NK-92 (cell line): ENCODE data around the gene NEDD4L.
"Not testable (repeated sequence)": the region's sequence is repeated elsewhere in the genome, so short reads cannot be mapped to it uniquely, and the experiment has no call there.

ENCODE experiments used
- DNase-seq: peaks from one replicate; lab custom pipeline; 2025; ENCODE audit not compliant: unreplicated experiment; lab: John Stamatoyannopoulos, UW

Gene NEDD4L

DNA sequence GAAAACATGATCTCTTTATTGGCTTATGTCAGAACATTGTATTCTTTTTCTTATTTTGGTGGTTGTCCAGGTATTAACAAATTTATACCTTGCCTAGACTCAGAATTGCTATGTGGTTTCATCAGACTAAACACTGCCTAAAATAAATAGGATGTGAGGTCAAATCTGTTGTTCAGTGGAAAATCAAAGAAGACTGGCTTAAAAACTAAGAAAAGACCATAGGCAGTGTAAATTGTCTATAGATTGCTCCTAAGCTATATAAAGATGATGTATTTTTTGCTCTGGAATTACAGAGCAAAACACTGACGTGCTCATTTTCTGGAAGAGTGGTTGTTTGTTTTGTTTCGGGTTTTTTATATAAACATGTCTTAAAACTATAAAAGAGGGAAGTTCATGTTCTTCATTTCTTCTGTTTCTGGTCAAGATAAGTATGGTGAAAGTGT, 318.8 kb downstream of the NEDD4L start:
- DNase-seq: no peak

DNA sequence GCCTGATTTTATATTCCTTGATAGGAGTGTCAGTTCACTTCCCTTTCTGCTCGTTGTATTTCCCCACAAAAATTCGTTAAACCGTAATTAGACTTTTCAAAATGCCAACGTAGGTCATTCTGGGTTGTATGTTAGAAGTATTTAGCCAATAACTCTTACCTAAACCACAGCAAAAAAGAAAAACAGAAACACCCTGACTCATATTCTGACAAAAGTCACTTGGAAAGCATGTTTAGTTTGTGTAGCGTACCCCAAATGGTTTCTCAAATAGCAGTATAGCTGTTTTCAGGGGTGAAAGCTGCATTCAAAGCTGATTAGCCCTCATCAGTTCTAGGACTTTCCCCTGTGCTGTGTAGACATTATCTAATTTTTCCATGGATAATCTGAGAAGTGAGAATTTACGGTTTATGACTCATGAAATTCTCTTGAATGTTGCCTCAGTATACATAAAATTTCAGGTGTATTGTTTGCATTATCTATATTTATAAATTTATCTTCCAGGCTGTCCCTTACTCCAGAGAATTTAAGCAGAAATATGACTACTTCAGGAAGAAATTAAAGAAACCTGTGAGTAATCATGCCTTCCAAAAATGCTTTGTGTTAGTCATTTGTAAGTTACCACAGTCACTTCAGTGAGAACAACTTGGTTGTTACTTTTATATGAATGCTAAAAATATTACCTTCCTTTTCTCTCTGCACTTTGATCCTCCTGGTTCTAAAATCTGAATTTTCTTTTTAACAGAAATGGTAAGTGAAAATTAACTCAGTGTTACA, 319.9 kb downstream of the NEDD4L start:
- DNase-seq: no peak

DNA sequence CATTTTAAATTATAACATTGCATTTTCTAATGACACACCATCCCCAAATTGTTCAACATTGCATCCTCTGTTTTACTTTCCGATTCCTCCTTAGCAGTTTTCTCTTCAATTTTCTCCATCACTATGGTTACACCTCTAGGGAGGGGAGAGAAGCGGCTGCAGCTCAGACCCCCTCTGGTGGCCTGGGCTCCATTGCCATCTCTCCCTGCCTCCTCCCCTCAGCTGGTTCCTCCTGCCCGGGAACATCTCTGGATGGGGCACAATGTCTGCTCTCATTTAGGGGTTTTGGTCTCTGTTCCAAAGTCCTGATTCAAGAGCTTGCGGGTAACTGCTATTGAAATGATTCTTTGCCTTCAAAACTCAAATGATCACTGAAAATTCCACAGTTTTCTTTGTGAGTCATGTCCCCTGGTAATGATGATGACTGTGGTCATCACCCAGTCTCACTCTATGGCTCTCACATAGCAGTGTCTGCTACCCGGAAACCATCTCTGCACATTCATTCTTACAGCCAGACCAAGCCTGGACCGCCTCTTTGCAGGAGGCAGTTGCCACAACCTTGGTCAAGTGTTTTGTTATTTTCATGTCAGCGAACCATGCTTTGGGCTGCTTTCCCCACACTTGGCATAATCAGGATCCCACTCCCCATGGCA, 321.0 kb downstream of the NEDD4L start:
- no peak for DNase-seq

DNA sequence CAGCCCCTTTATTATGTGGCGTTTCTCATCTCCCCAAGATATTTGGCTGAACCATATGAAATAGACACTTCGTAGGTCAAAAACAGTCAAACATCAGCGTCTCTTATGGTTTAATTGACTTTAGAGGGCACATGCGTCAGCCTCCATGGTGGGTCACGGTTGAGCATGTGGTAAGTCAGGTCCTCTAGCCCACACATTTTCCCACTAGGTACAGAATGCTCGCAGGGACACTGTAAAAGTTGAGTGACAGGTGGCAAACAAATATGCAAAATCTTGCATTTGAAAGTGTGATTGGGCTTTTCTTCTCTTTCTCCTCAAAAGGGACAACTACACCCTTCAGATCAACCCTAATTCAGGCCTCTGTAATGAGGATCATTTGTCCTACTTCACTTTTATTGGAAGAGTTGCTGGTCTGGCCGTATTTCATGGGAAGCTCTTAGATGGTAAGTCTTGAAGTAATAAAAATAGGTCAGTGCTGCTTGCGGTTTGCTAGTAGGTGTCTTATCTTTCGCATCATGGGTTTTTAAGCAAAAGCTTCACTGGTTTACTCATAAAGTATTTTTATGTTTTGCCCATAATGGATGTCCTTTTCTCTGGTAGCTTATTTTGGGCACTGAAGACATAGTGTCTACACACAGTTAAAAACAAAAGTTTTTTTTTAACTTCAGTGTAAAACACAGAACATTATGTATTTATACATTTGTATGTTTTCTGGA, 323.6 kb downstream of the NEDD4L start:
- no peak for DNase-seq

DNA sequence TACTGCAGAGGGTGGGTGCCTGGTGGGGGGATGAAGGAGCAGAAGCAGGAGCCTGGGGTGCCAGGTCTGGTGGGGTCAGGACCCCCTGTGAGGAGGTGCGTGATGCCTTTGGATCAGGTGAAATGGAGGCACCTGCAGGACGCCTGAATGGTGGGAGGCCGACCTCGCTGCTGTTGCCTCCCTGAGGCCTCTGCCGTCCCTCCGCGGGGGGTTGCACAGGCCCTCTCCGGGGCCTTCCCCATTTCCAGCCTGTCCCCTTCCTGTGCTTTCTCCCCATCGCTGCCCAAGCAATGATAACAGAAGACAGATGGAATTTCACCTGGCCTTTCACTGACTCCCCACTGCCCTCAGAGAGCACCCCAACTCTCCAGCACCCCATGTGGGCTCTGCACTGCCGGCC, 325.6 kb downstream of the NEDD4L start:
- no peak for DNase-seq

DNA sequence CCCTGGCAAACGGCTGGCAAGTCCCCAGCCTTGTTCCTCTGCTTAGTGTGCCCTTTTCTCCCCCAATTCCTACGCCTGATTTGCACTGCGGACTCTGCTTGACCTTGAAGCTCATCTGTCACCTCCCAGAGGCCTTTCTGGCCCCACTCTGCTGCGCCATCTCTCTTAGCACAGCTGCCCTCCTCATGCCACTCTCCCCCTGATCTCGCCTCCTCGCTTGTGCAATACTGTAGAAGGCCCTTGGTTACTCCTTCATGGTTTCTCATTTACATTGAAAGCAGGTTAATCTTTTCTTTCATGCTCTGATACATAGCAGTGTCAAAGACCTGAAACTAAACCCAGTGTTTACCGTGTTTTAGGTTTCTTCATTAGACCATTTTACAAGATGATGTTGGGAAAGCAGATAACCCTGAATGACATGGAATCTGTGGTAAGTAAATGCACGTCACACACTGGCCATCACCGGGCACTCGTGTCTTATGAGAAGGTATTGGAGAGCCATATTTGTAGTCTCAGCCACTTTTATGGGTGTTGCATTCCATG, 326.1 kb downstream of the NEDD4L start:
- no peak for DNase-seq

DNA sequence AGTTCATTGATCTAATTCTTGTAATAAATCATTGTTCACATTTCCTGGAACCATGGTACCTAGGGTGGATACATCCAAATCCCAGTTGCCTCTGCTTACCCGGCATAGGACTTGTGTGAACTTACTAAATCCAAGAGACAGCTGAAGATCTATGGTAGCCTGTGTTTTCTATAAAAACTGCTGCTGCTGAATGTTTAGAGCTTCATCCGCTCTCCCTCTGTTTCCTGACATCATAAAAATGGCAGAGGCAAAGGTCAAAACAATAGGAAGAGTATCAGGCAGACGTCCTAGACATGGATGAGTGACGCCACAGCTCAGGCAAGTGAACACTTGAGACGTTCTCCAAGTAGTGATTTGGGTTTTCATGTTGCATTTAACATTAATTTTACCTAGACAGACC, 326.6 kb downstream of the NEDD4L start:
- DNase-seq: no peak

DNA sequence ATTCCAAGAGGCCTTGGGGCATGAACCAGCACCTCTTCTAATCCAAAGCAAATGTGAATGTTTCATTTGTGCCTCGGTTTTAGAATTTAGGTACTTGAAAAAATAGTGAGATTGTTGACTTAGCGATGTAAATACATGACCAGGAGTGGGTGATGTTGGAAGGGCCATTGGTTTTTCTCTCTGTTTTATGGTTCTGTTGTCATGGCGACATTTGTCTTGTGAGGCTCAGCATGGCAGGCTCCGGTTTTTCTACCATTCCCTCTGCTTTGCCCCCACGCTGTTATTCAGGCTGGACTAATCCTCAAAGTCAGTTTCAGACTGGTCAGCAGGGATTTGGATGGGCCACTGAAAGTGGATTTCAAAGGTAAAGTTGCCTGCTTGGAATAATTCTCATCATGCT, 329.5 kb downstream of the NEDD4L start:
- no peak for DNase-seq

DNA sequence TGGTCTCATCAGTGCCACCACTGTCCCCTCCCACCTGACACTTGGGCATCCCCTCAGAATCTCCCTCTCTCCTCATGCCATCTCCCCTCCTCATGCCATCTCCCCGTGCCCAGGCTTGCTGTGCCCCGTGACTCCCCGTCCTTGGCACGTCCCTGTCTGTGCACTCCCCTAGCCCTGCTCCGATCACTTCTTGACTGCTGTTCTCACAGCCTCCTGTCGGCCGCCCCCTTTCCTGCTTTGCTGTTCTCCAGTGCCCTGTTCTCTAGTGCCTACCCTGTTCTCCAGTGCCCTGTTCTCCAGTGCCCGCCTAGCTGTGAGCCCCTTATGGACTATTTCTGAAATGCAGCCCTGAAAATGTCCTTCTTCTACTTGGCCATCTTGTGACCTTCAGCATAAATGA, 331.0 kb downstream of the NEDD4L start:
- no peak for DNase-seq

DNA sequence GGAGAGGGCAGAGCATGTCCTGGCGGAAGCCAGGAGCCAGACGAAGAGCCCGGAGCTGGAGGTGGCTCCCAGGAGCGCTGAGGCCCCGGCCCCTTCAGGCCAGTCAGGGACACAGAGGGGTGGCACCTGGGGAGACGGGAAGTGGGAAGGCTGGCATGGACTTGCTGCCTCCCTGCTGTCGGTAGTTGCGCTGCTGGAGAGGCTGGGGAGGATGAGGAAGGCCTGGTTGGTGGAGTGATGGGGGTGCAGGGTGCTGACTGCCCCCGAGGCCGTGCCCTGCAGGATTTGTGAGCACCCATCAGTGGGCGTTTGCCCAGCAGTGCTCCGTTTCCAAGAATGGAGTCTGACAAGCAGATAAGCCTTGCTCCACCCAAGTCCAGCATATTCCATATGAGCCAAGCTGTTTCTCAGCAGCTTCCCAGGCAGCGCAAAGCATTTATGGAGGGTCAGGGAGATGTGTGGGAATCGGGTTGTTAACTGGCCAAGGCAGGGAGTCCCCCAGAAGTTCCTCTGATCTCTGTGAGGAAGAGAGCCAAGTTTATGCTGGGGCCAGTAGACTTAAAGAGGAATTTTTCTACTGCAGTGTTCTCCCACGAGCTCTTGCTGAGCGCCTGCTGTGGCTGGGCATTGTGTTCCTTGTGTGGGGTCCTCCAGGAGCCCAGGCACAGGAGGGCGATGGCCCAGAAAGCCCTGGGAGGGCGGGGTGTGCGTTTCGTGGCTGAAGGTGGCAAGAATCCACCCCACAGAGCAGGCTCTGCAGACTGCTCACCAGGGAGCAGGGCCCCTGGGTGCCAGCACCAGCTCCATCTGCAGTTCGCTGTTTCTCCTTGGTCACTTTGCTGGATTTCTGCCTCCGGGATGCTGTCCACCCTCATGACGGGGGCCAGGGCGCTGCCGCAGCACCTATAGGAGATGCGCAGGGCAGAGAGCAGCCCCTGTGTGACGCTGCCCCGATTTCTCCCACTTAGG, 334.7 kb downstream of the NEDD4L start:
- DNase-seq: no peak

DNA sequence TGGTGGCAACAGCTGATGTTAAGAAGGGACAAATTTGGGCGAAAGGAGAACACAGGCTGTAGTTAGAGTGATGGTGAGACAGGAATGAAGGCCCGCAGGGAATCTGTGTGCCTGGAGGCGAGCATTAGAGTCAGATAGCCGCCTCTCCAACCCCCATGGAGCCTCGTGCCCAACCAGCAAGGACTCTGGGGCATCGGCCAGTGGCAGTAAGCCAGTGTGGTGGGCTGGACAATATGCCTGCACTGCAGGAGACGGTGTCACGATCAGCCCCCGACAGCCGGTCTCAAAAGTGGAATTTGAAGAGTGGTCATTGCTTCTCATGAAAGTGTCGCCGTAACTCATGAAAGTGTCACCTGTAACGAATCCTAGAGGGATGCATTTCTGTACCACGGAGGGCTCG, 335.4 kb downstream of the NEDD4L start:
- no peak for DNase-seq

DNA sequence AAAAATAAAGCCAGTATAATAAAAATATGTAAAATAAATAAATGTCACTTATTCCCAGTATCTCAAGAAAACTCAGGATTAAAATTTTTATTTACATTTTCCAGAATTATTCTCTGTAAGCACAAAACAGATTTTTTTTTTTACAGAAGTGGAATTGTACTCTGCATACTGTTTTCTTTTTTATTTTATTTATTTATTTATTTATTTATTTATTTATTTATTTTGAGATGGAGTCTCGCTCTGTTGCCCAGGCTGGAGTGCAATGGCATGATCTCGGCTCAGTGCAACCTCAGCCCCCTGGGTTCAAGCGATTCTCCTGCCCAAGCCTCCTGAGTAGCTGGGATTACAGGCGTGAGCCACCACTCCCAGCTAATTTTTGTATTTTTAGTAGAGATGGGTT, 336.1 kb downstream of the NEDD4L start:
- not testable (repeated sequence) for DNase-seq

DNA sequence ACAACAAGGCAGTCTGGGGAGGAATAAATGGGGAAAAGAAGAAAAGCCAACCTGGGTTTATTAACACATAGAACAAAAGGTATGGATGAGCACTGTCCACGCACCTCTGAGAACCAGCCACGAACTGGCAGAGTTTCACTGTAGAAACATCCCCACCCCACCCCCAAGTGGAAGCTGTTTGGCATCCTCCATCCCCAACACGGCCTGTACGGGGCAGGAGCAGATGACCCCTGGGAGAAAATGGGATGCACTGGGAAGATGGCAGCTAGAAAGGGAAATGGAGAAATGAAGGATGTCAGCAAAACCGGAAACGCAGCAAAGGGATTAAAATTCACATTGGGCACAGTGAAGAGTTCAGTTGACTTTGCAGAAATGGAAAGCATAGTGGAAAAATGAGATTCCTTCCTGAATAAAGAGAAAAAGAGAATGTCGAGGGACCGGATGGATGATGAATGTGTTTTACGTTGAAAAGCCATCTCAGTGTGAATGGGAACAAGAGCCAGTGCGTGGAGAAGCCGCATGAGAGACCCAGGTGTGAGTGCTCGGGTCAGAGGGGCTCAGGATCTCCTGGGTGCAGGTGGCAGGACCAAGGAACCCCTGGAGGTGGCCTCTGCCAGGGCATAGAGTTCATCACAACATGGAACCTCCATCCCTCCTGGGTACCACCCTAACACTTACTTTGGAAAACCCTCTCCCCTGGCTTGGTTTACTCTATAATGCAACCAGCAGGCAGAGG, 337.8 kb downstream of the NEDD4L start:
- no peak for DNase-seq

DNA sequence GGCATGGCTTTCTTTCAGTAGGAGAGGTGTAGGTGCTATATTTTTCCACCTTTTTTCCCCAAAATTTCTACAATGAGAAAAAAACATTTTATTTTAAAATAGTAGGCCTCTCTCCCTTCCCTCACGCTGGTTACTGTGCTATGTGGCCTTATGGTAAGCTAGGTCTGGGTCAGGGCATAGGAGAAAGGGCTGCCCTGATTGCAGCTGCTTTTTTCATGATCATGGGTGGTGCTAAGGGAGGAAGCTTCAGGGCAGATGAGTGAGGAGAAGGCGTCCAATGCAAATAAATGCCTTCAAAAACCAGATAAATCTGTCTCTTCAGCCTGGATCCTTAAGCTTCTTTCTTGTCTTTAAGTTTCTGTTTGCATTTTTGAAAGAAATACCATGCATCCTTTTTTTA, 338.4 kb downstream of the NEDD4L start:
- no peak for DNase-seq

DNA sequence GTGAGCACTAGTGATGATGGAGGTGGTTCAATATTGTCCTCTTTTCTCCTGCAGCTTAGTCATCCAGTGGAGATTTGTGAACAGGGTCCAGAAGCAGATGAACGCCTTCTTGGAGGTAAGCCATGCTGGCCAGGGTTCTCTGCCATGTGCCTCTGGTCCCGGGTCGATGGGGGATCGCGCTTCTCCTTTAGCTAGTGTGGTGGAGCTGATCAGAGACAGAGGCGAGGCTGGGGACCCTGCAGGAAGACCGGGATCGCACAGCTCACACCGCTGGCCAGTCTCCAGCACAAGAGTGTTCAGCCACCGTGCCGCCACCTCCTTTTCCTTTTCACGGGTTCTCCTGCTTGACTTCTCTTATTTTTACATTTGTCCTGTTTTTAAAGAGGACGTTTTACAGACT, 341.4 kb downstream of the NEDD4L start:
- no peak for DNase-seq

DNA sequence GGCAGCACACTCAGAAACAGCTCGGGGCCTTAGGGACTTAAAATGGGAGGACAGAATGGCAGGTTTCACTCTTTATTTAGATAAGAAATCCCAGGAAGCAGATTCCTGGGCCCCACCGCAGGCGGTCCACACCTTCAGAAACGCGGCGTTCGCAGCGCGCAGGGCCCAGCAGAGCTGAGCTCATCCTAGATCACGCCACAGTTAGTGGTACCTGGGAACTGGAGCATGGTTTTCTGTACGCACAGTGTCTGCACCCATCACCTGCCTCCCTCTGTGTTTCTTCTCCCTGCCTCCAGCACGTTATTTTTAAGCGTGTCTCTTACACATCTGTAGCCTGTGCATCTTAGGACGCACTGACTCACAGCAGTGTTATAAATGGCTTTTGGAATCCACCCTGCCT, 342.8 kb downstream of the NEDD4L start:
- no peak for DNase-seq

DNA sequence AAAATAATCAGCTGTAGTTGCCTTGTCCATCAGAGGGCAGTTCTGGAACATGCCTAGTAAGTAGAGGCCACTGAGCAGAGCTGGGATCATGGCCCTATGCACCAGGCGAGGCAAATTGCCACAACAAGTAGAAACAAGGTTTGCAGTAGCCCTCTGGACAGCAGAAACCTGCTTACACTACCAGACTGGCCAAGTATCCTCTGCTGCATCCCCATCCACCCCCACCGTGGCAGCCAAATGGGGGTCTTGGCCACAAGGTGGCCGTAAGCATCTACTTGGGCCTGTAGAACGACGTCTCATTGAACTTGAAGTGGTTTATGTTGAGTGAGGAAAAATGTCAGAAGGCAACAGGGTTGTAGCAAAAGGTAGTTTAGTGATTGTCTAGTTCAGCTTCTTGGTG, 343.7 kb downstream of the NEDD4L start:
- no peak for DNase-seq

DNA sequence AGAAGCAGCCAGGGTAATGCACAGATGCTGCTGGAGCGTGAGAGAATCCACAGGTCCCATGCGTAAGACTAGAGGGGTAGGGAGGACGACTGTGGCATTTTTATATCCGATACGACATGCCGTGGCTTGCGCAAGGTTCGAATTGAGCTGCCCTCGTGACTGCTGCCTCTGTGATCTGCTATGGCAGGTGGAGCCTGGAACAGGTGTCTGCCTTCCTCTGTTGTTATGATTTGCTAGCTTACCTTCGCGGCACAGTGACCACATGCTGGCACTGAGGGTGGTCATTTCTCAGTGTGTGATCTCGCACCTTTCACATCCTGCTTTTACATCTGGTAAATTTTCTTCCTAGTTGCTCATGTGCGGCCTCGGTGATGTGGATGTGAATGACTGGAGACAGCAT, 344.7 kb downstream of the NEDD4L start:
- no peak for DNase-seq

DNA sequence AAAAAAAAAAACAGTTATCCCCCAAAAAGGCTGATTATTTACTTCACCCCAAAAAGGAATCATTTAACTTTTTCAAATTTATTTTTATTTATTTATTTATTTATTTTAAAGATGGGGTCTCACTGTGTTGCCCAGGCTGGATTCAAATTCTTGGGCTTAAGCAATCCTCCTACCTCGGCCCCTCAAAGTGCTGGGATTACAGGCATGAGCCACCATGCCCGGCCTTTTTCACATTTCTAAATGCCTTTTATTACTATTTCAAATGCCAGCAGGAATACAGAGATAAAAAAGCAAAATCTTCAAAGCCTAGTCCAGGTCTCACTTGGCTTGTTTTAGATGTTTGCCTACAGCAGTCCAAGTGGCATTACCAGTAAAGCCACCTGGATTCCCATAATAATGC, 345.7 kb downstream of the NEDD4L start:
- DNase-seq: no peak

DNA sequence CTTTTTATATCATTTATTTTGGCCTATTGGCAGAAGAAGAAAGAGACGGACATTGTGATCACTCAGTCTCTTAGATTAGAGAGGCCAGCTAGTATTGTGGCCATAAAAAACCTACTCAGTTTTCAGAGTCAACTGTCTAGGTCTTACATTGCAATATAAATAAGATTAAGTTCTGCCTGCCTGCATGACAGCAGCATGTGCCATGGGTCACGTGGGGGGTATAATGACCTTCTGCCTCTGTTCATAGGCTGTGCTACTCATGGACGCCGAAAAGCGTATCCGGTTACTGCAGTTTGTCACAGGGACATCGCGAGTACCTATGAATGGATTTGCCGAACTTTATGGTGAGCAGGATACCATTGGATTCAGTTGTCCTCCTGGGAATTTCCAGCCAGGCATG, 346.4 kb downstream of the NEDD4L start:
- DNase-seq: no peak
